Nephron (organoid): ENCODE measurements around the gene FBXL15.

Experiments
- H3K27ac Mint-ChIP-seq, 3 experiments: 2 replicates each; pipeline ENCODE4 v1.8.0; 2020; ENCODE audit warnings: mixed read lengths in 3 of 3, mild to moderate bottlenecking in 2 of 3, moderate library complexity in 1 of 3
- H3K27me3 Mint-ChIP-seq: 2 replicates; pipeline ENCODE4 v1.8.0; 2021; ENCODE audit warnings: low read depth, mild to moderate bottlenecking, moderate library complexity, mixed read lengths
- H3K36me3 Mint-ChIP-seq: 2 replicates; pipeline ENCODE4 v1.8.0; 2020; ENCODE audit warnings: low read depth, mixed read lengths
- H3K4me1 Mint-ChIP-seq: 2 replicates; pipeline ENCODE4 v1.8.0; 2020; ENCODE audit warnings: mixed read lengths
- H3K4me3 Mint-ChIP-seq, 3 experiments: 2 replicates each; pipeline ENCODE4 v1.8.0; 2020; ENCODE audit warnings: mild to moderate bottlenecking in 3 of 3, mixed read lengths in 3 of 3, moderate library complexity in 2 of 3
- H3K9me3 Mint-ChIP-seq: 2 replicates; pipeline ENCODE4 v1.8.0; 2020; ENCODE audit warnings: mixed read lengths
- CTCF ChIP-seq, 3 experiments: fragments of 200-600 bp; sonication (generic); IDR thresholded peaks; one replicate each; pipeline ENCODE4 v1.5.0; 2021; ENCODE audit warnings: antibody characterized with exemption in 3 of 3; ENCODE audit not compliant: unreplicated experiment in 3 of 3

The FBXL15 gene

GRCh38 chr10:102424916-102425315, 4.3 kb downstream of the FBXL15 start:
- H3K4me1 Mint-ChIP-seq = peaks cover 9% of the 10 kb centered on the region
- H3K36me3 Mint-ChIP-seq = peaks cover 6% of the 10 kb centered on the region
- H3K4me3 Mint-ChIP-seq = no peak overlapping the region
- no peaks in the 10 kb centered on the region for H3K9me3 Mint-ChIP-seq
- no peak for TF ChIP-seq CTCF (IDR thresholded peaks at IDR 0.05; ENCODE audit: unreplicated experiment in 3 of 3)
- H3K27ac Mint-ChIP-seq = no peak overlapping the region
- peaks cover 7% of the 10 kb centered on the region for H3K27me3 Mint-ChIP-seq

GRCh38 chr10:102425444-102425843, 4.8 kb downstream of the FBXL15 start:
- Mint-ChIP-seq H3K4me1 (peaks cover 7% of the 10 kb centered on the region), H3K27me3 (peaks cover 3% of the 10 kb centered on the region), H3K27ac (no peak overlapping the region), H3K36me3 (peaks cover 6% of the 10 kb centered on the region), H3K4me3 (no peak overlapping the region), H3K9me3 (no peaks in the 10 kb centered on the region)
- no peak for TF ChIP-seq CTCF (IDR thresholded peaks at IDR 0.05; ENCODE audit: unreplicated experiment in 3 of 3)

- Mint-ChIP-seq H3K9me3 (no peaks in the 10 kb centered on the region), H3K27ac (no peak overlapping the region), H3K4me1 (peaks cover 5% of the 10 kb centered on the region), H3K36me3 (peaks cover 6% of the 10 kb centered on the region), H3K27me3 (peaks cover 3% of the 10 kb centered on the region), H3K4me3 (peak overlapping the region in 1 of 3 experiments; percentile 2)
- no peak for TF ChIP-seq CTCF (IDR thresholded peaks at IDR 0.05; ENCODE audit: unreplicated experiment in 3 of 3)
These were observed 6.2 kb downstream of the FBXL15 start for GRCh38 chr10:102426803-102427287.

GRCh38 chr10:102429468-102429867, 8.8 kb downstream of the FBXL15 start:
- peaks cover 3% of the 10 kb centered on the region for H3K36me3 Mint-ChIP-seq
- no peak for TF ChIP-seq CTCF (IDR thresholded peaks at IDR 0.05; ENCODE audit: unreplicated experiment in 3 of 3)
- H3K27me3 Mint-ChIP-seq = no peaks in the 10 kb centered on the region
- H3K4me1 Mint-ChIP-seq = peaks cover 12% of the 10 kb centered on the region
- H3K4me3 Mint-ChIP-seq = peak overlapping the region in 1 of 3 experiments; percentile 24
- H3K27ac Mint-ChIP-seq = no peak overlapping the region
- H3K9me3 Mint-ChIP-seq = no peaks in the 10 kb centered on the region

- Mint-ChIP-seq H3K27ac (peak overlapping the region; percentile 89 to 96 (median 91)), H3K9me3 (no peaks in the 10 kb centered on the region), H3K4me1 (peaks cover 32% of the 10 kb centered on the region), H3K36me3 (no peaks in the 10 kb centered on the region), H3K27me3 (peaks cover 3% of the 10 kb centered on the region), H3K4me3 (peak overlapping the region; percentile 97 to 98 (median 97))
- no peak for TF ChIP-seq CTCF (IDR thresholded peaks at IDR 0.05; ENCODE audit: unreplicated experiment in 3 of 3)
These were observed 11.0 kb downstream of the FBXL15 start for GRCh38 chr10:102431452-102432124.
